Measurements from ENCODE around the gene ASCC2. TPM values are rescaled to one million over a fixed set of nuclear protein-coding genes. Genes with fewer than 3 reads are reported as not detected.

The ASCC2 gene
- total RNA-seq, 4 donors from 2014 or later, result 26.4 to 45.2 (median 35.6) TPM

DNA sequence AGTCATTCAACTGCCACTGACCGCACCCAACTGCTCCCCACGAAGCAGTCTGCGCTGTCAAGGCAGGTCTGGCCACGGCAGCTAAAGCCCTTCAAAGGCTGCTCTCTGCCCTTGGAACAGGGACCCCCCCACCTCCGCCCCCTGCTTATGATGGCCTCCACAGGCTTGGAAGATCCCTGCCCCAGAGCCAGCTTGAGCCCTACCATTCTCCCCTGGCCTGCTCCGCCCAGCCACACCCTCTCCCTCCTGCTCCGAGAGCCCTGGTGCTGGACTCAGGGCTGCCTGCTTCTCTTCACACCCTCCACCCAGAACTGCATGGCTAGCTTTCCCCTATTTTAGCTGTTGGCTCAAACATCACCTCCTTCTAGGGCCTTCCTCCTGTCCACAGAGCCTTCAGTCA lies 90.2 kb downstream of the ASCC2 start:
- Histone ChIP-seq H3K27ac (no peak overlapping the region), H3K27me3 (no peaks in the 10 kb centered on the region), H3K4me3 (no peak overlapping the region), H3K4me1 (peaks cover 10 to 11% of the 10 kb centered on the region in 2 donors), H3K9me3 (no peaks in the 10 kb centered on the region), H3K36me3 (peaks cover 0 to 10% of the 10 kb centered on the region in 2 donors)
- in situ Hi-C loops (cut with MboI; ENCODE audit: low sequenced_read_pairs in 4 of 4), result no loop called here
- ATAC-seq (no peak), DNase-seq (no peak)
- no peak for TF ChIP-seq POLR2A (IDR thresholded peaks at IDR 0.05)
- TF ChIP-seq, protein P1, sequence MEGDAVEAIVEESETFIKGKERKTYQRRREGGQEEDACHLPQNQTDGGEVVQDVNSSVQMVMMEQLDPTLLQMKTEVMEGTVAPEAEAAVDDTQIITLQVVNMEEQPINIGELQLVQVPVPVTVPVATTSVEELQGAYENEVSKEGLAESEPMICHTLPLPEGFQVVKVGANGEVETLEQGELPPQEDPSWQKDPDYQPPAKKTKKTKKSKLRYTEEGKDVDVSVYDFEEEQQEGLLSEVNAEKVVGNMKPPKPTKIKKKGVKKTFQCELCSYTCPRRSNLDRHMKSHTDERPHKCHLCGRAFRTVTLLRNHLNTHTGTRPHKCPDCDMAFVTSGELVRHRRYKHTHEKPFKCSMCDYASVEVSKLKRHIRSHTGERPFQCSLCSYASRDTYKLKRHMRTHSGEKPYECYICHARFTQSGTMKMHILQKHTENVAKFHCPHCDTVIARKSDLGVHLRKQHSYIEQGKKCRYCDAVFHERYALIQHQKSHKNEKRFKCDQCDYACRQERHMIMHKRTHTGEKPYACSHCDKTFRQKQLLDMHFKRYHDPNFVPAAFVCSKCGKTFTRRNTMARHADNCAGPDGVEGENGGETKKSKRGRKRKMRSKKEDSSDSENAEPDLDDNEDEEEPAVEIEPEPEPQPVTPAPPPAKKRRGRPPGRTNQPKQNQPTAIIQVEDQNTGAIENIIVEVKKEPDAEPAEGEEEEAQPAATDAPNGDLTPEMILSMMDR (IDR thresholded peaks at IDR 0.05 in 4 of 5, conservative IDR thresholded peaks at IDR 0.05 in 1 of 5), result no peak
- intact Hi-C loops (cut with DNase I; ENCODE audit: low total_unique reads), result no loop called here

- no peak overlapping the region for H3K4me3 ChIP-seq
- peak; percentile 86 to 95 for DNase-seq
- H3K27ac ChIP-seq, result peak overlapping the region; percentile 74 to 85 (median 82)
- peaks cover 0 to 34% of the 10 kb centered on the region in 2 donors for H3K36me3 ChIP-seq
- no peaks in the 10 kb centered on the region for H3K9me3 ChIP-seq
- H3K27me3 ChIP-seq, result no peaks in the 10 kb centered on the region
- intact Hi-C loops (cut with DNase I; ENCODE audit: low total_unique reads), result no loop called here
- peak; percentile 96 to 99 for ATAC-seq
- in situ Hi-C loops (cut with MboI; ENCODE audit: low sequenced_read_pairs in 4 of 4), result no loop called here
- H3K4me1 ChIP-seq, result peaks cover 10 to 11% of the 10 kb centered on the region in 2 donors
- TF ChIP-seq, protein P1 (IDR thresholded peaks at IDR 0.05 in 4 of 5, conservative IDR thresholded peaks at IDR 0.05 in 1 of 5), result no peak
- TF ChIP-seq POLR2A (IDR thresholded peaks at IDR 0.05), result no peak
These were observed 93.2 kb downstream of the ASCC2 start for GRCh38 chr22:29744902-29745301.

DNA sequence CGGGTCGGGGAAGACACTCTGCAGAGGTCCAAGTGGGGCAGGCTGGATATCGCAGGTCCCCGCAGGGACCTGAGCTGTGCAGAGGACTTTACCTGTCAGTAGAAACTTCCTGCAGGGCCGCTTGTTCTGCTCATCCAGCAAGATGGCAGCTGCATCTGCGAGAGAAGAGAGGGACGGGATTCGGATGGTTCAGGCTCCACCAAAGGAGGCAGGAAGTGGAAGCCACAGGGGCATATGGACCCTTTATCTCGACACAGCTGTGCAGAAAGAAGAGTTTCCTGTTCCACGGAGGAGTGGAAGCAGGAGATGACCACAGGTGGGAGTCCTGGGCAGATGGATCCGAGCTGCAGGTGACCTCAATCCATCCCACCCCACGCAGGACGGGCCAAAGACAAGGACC lies 95.7 kb downstream of the ASCC2 start:
- Histone ChIP-seq H3K27ac (no peak overlapping the region), H3K4me1 (peaks cover 10 to 11% of the 10 kb centered on the region in 2 donors), H3K36me3 (peaks cover 0 to 33% of the 10 kb centered on the region in 2 donors), H3K4me3 (no peak overlapping the region), H3K9me3 (no peaks in the 10 kb centered on the region), H3K27me3 (no peaks in the 10 kb centered on the region)
- no peak for DNase-seq
- TF ChIP-seq, protein P1 (IDR thresholded peaks at IDR 0.05 in 4 of 5, conservative IDR thresholded peaks at IDR 0.05 in 1 of 5), result no peak
- TF ChIP-seq POLR2A (IDR thresholded peaks at IDR 0.05), result no peak
- in situ Hi-C loops (cut with MboI; ENCODE audit: low sequenced_read_pairs in 4 of 4), result no loop called here
- no peak for ATAC-seq
- intact Hi-C loops (cut with DNase I; ENCODE audit: low total_unique reads), result no loop called here

- H3K27me3 ChIP-seq, result no peaks in the 10 kb centered on the region
- no peak for DNase-seq
- no peak for TF ChIP-seq POLR2A (IDR thresholded peaks at IDR 0.05)
- TF ChIP-seq, protein P1 (IDR thresholded peaks at IDR 0.05 in 4 of 5, conservative IDR thresholded peaks at IDR 0.05 in 1 of 5), result no peak
- ATAC-seq, result no peak
- no peak overlapping the region for H3K4me3 ChIP-seq
- H3K36me3 ChIP-seq, result peaks cover 0 to 33% of the 10 kb centered on the region in 2 donors
- intact Hi-C loops (cut with DNase I; ENCODE audit: low total_unique reads) (no loop called here), in situ Hi-C loops (cut with MboI; ENCODE audit: low sequenced_read_pairs in 4 of 4) (no loop called here)
- no peaks in the 10 kb centered on the region for H3K9me3 ChIP-seq
- H3K27ac ChIP-seq, result no peak overlapping the region
- H3K4me1 ChIP-seq, result peaks cover 10 to 11% of the 10 kb centered on the region in 2 donors
These were observed 96.1 kb downstream of the ASCC2 start for GRCh38 chr22:29741926-29742325.

GRCh38 chr22:29740216-29740615 lies 97.9 kb downstream of the ASCC2 start:
- ATAC-seq, result no peak
- intact Hi-C loops (cut with DNase I; ENCODE audit: low total_unique reads), result no loop called here
- Histone ChIP-seq H3K27ac (no peak overlapping the region), H3K4me3 (no peak overlapping the region), H3K27me3 (no peaks in the 10 kb centered on the region), H3K9me3 (no peaks in the 10 kb centered on the region), H3K4me1 (peaks cover 6 to 9% of the 10 kb centered on the region in 2 donors), H3K36me3 (peaks cover 0 to 33% of the 10 kb centered on the region in 2 donors)
- in situ Hi-C loops (cut with MboI; ENCODE audit: low sequenced_read_pairs in 4 of 4), result no loop called here
- no peak for DNase-seq
- TF ChIP-seq, protein P1 (IDR thresholded peaks at IDR 0.05 in 4 of 5, conservative IDR thresholded peaks at IDR 0.05 in 1 of 5), result no peak
- TF ChIP-seq POLR2A (IDR thresholded peaks at IDR 0.05), result no peak

Measured in gastrocnemius medialis (tissue), 4 donors.